RWPE2 (cell line): Measurements from ENCODE around the gene NUP58.

Experiments used
- ATAC-seq: fragments of 200-7000 bp; cut with Tn5 transposase; 3 replicates; pipeline ENCODE4 v1.9.1; 2021; ENCODE audit warnings: low read depth
- DNase-seq: peaks from one replicate; pipeline ENCODE4 v3.0.0-alpha.2; 2020; ENCODE audit warnings: low spot score
- H3K27ac ChIP-seq: fragments of 450-650 bp; 2 replicates; pipeline ENCODE4 v1.5.1; 2017; ENCODE audit warnings: mild to moderate bottlenecking; ENCODE audit not compliant: poor library complexity, severe bottlenecking
- H3K27me3 ChIP-seq: fragments of 250-450 bp; sonication (Bioruptor Pico); 2 replicates; pipeline ENCODE4 v1.5.1; 2021; ENCODE audit warnings: mild to moderate bottlenecking, moderate library complexity; ENCODE audit not compliant: insufficient read depth, poor library complexity, severe bottlenecking
- H3K36me3 ChIP-seq: fragments of 250-450 bp; sonication (Bioruptor Pico); 2 replicates; pipeline ENCODE4 v1.5.1; 2020; ENCODE audit warnings: low read depth, mild to moderate bottlenecking, moderate library complexity
- H3K4me1 ChIP-seq: fragments of 250-450 bp; sonication (Bioruptor Pico); 2 replicates; pipeline ENCODE4 v1.5.1; 2021; ENCODE audit warnings: mild to moderate bottlenecking, moderate library complexity; ENCODE audit not compliant: insufficient read depth, poor library complexity, severe bottlenecking
- H3K4me3 ChIP-seq: fragments of 250-450 bp; sonication (Bioruptor Pico); 2 replicates; pipeline ENCODE4 v1.5.1; 2021; ENCODE audit warnings: mild to moderate bottlenecking, moderate library complexity; ENCODE audit not compliant: severe bottlenecking
- H3K9me3 ChIP-seq: fragments of 250-450 bp; sonication (Bioruptor Pico); 2 replicates; pipeline ENCODE4 v1.5.1; 2021; ENCODE audit warnings: mild to moderate bottlenecking, moderate library complexity; ENCODE audit not compliant: severe bottlenecking
- CTCF ChIP-seq: fragments of 450-650 bp; IDR thresholded peaks from one replicate; pipeline ENCODE4 v1.5.1; 2017; ENCODE audit warnings: mild to moderate bottlenecking, moderate library complexity; ENCODE audit not compliant: poor library complexity, severe bottlenecking

The NUP58 gene

GRCh38 chr13:25286969-25287961 is 14.2 kb upstream of the NUP58 start, which contains the start of gene MTMR6:
MTMR6 (minus strand) TSS chr13:25287488; CDS start chr13:25287247, 241 bp downstream.
- Histone ChIP-seq H3K36me3 (peaks cover 24% of the 10 kb centered on the region), H3K9me3 (no peaks in the 10 kb centered on the region), H3K4me3 (peak within 1 kb of the TSS; percentile 63), H3K4me1 (peaks cover 11% of the 10 kb centered on the region), H3K27ac (peak within 1 kb of the TSS; percentile 71), H3K27me3 (no peaks in the 10 kb centered on the region)
- ATAC-seq (peak; percentile 90), DNase-seq (peak; percentile 85)
- TF ChIP-seq CTCF, result peak; percentile 94

DNA sequence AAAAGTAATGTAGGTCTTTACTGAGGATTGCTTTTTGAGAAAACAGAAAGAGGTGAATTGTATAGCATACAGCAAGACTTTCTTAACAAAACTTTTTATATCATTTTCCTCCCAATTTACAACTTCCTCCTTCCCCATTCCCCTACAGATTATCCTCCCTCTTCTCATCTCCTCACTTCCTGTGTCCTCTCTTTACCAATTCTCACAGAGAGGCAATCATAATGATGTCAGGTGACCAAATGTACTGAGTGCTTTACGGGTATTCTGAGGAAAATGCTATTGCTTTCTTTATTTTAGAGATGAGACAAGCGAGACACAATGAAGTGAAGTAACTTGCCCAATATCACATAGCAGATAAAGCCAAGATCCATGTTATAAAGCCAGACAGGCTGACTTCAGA is 12.5 kb upstream of the NUP58 start:
- Histone ChIP-seq H3K27me3 (no peaks in the 10 kb centered on the region), H3K9me3 (no peaks in the 10 kb centered on the region), H3K36me3 (peaks cover 11% of the 10 kb centered on the region), H3K4me1 (peaks cover 11% of the 10 kb centered on the region), H3K27ac (no peak overlapping the region), H3K4me3 (no peak overlapping the region)
- ATAC-seq (no peak), DNase-seq (no peak)
- TF ChIP-seq CTCF, result no peak

- DNase-seq, result no peak
- Histone ChIP-seq H3K27me3 (no peaks in the 10 kb centered on the region), H3K4me1 (peaks cover 2% of the 10 kb centered on the region), H3K9me3 (no peaks in the 10 kb centered on the region), H3K36me3 (no peaks in the 10 kb centered on the region), H3K4me3 (no peak overlapping the region), H3K27ac (no peak overlapping the region)
- TF ChIP-seq CTCF, result no peak
- no peak for ATAC-seq
These were observed 9.7 kb upstream of the NUP58 start for GRCh38 chr13:25291691-25292090.

DNA sequence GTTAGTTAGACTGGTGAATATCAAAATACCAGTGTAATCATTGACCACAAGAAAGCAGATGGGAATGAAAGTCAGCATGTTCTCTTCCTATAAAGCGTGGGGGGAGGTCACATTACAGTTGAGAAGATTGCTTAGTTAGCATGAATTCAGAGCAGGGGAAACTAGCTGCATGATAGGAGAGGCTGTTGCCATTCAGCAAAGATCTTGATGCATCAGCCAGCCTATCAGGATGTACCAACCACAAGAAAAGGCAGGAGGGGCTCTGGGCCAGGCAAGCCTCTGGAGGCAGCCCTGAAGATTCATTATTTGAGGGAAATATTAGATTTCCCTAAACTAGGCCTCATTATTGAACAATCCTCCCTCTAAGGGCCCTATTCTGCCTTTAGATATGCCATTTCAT is 9.1 kb upstream of the NUP58 start:
- no peaks in the 10 kb centered on the region for H3K9me3 ChIP-seq
- ATAC-seq (peak; percentile 59; the same call in 2 of the 3 replicates), DNase-seq (no peak)
- H3K4me1 ChIP-seq, result peaks cover 2% of the 10 kb centered on the region
- H3K27ac ChIP-seq, result no peak overlapping the region
- no peaks in the 10 kb centered on the region for H3K27me3 ChIP-seq
- TF ChIP-seq CTCF, result no peak
- H3K36me3 ChIP-seq, result no peaks in the 10 kb centered on the region
- no peak overlapping the region for H3K4me3 ChIP-seq

DNA sequence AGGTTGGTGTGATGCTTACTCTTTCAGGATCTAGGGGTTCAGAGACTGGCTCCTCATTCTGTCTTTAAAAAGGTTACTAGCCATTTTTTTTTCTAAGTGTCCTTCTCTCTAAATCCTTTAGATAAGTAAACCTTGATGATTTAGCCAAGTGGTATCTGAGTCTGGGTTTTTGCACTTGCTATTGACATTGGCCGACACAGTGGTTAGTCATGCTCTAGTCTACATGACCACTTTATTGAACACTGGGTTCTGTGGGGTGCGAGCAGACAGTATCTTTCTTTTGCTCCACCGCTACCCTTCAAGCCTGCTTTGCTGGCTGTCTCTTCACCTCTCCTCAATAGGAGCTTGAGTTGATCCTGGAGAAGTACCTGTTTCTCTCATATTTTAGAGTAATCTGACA is 6.2 kb upstream of the NUP58 start:
- no peaks in the 10 kb centered on the region for H3K4me1 ChIP-seq
- H3K27me3 ChIP-seq, result no peaks in the 10 kb centered on the region
- no peak for ATAC-seq
- H3K27ac ChIP-seq, result no peak overlapping the region
- no peak for TF ChIP-seq CTCF
- no peak for DNase-seq
- no peaks in the 10 kb centered on the region for H3K36me3 ChIP-seq
- H3K9me3 ChIP-seq, result no peaks in the 10 kb centered on the region
- H3K4me3 ChIP-seq, result no peak overlapping the region
